ENCODE measurements around the gene GLYATL1B.
"Not testable (repeated sequence)": the region's sequence is repeated elsewhere in the genome, so short reads cannot be mapped to it uniquely, and the experiment has no call there.

- TF ChIP-seq POLR2A, CTCF (IDR thresholded peaks at IDR 0.05): not testable (repeated sequence)
These were observed 34.7 kb upstream of the GLYATL1B start for GRCh38 chr11:59051383-59051782.
